Neural crest cell (in vitro differentiated cells): ENCODE measurements around the gene AGR3. TPM values are rescaled to one million over a fixed set of nuclear protein-coding genes. Genes with fewer than 3 reads are reported as not detected.

Source experiments
- DNase-seq: peaks from one replicate; pipeline ENCODE4 v3.0.0; 2021; ENCODE audit warnings: low read depth, mixed read lengths, low spot score
- H3K27ac Mint-ChIP-seq: one replicate; pipeline ENCODE4 v1.8.0; 2021; ENCODE audit warnings: mild to moderate bottlenecking, mixed read lengths; ENCODE audit not compliant: unreplicated experiment
- H3K27me3 Mint-ChIP-seq: 2 replicates; pipeline ENCODE4 v1.8.0; 2021; ENCODE audit warnings: low read depth, mild to moderate bottlenecking, mixed read lengths
- H3K36me3 Mint-ChIP-seq: 2 replicates; pipeline ENCODE4 v1.8.0; 2021; ENCODE audit warnings: low read depth, mild to moderate bottlenecking, mixed read lengths
- H3K4me1 Mint-ChIP-seq: 2 replicates; pipeline ENCODE4 v1.8.0; 2021; ENCODE audit warnings: mixed read lengths
- H3K4me3 Mint-ChIP-seq: one replicate; pipeline ENCODE4 v1.8.0; 2021; ENCODE audit warnings: mild to moderate bottlenecking, mixed read lengths
- H3K9me3 Mint-ChIP-seq: 2 replicates; pipeline ENCODE4 v1.8.0; 2021; ENCODE audit warnings: mixed read lengths
- CTCF ChIP-seq: fragments of 200-600 bp; sonication (generic); conservative IDR thresholded peaks from 2 replicates; pipeline ENCODE4 v1.5.0; 2021; ENCODE audit warnings: antibody characterized with exemption, mild to moderate bottlenecking
- total RNA-seq: library from RNA; stranded (reverse); gene quantifications from 2 replicates; pipeline ENCODE4 v1.2.1, GENCODE V29; 2021

Gene AGR3
- total RNA-seq, 1 donor from 2014 or later = not detected

- no peaks in the 10 kb centered on the region for H3K27me3 Mint-ChIP-seq
- no peaks in the 10 kb centered on the region for H3K4me1 Mint-ChIP-seq
- no peak overlapping the region for H3K27ac Mint-ChIP-seq
- no peaks in the 10 kb centered on the region for H3K36me3 Mint-ChIP-seq
- no peak for DNase-seq
- TF ChIP-seq CTCF = no peak
- peaks cover 7% of the 10 kb centered on the region for H3K9me3 Mint-ChIP-seq
- H3K4me3 Mint-ChIP-seq = no peak overlapping the region
These were observed 36.0 kb downstream of the AGR3 start for GRCh38 chr7:16845746-16846145.

GRCh38 chr7:16841681-16842080 is 40.1 kb downstream of the AGR3 start:
- H3K4me3 Mint-ChIP-seq = no peak overlapping the region

GRCh38 chr7:16840094-16840493 is 41.7 kb downstream of the AGR3 start:
- Mint-ChIP-seq H3K27ac (no peak overlapping the region), H3K4me1 (peaks cover 7% of the 10 kb centered on the region), H3K9me3 (peaks cover 3% of the 10 kb centered on the region), H3K36me3 (no peaks in the 10 kb centered on the region), H3K27me3 (no peaks in the 10 kb centered on the region), H3K4me3 (no peak overlapping the region)
- DNase-seq = no peak
- no peak for TF ChIP-seq CTCF

More at GRCh38 chr7:16841681-16842080, 40.1 kb downstream of the AGR3 start:
- H3K27me3 Mint-ChIP-seq = no peaks in the 10 kb centered on the region
- H3K9me3 Mint-ChIP-seq = peaks cover 3% of the 10 kb centered on the region
- no peak overlapping the region for H3K27ac Mint-ChIP-seq
- no peak for TF ChIP-seq CTCF
- peaks cover 7% of the 10 kb centered on the region for H3K4me1 Mint-ChIP-seq
- no peak for DNase-seq
- H3K36me3 Mint-ChIP-seq = no peaks in the 10 kb centered on the region

- Mint-ChIP-seq H3K4me3 (no peak overlapping the region), H3K27ac (no peak overlapping the region)
- no peak for DNase-seq
These were observed 42.1 kb downstream of the AGR3 start for GRCh38 chr7:16839646-16840045.

GRCh38 chr7:16838891-16839290 is 42.9 kb downstream of the AGR3 start:
- Mint-ChIP-seq H3K9me3 (no peaks in the 10 kb centered on the region), H3K27me3 (no peaks in the 10 kb centered on the region), H3K27ac (no peak overlapping the region), H3K4me1 (peaks cover 7% of the 10 kb centered on the region), H3K36me3 (no peaks in the 10 kb centered on the region), H3K4me3 (no peak overlapping the region)
- TF ChIP-seq CTCF = no peak
- DNase-seq = no peak

More at GRCh38 chr7:16839646-16840045, 42.1 kb downstream of the AGR3 start:
- Mint-ChIP-seq H3K4me1 (peaks cover 7% of the 10 kb centered on the region), H3K27me3 (no peaks in the 10 kb centered on the region), H3K9me3 (peaks cover 3% of the 10 kb centered on the region), H3K36me3 (no peaks in the 10 kb centered on the region)
- no peak for TF ChIP-seq CTCF

GRCh38 chr7:16838386-16838785 is 43.4 kb downstream of the AGR3 start:
- H3K27me3 Mint-ChIP-seq = no peaks in the 10 kb centered on the region
- no peaks in the 10 kb centered on the region for H3K9me3 Mint-ChIP-seq
- no peak for TF ChIP-seq CTCF
- H3K4me3 Mint-ChIP-seq = no peak overlapping the region
- peaks cover 7% of the 10 kb centered on the region for H3K4me1 Mint-ChIP-seq
- no peaks in the 10 kb centered on the region for H3K36me3 Mint-ChIP-seq
- no peak for DNase-seq
- no peak overlapping the region for H3K27ac Mint-ChIP-seq
